CD1c-positive myeloid dendritic cell (primary cell): ENCODE results near the gene UQCRH.
"Not testable (repeated sequence)": the region's sequence is repeated elsewhere in the genome, so short reads cannot be mapped to it uniquely, and the experiment has no call there.

ENCODE experiments used
- DNase-seq: peaks from one replicate; pipeline ENCODE4 v3.0.0-alpha.2; 2016; ENCODE audit errors: extremely low spot score

Gene UQCRH

GRCh38 chr1:46300673-46301405 lies 2.7 kb upstream of the UQCRH start:
- DNase-seq: peak; percentile 5

DNA sequence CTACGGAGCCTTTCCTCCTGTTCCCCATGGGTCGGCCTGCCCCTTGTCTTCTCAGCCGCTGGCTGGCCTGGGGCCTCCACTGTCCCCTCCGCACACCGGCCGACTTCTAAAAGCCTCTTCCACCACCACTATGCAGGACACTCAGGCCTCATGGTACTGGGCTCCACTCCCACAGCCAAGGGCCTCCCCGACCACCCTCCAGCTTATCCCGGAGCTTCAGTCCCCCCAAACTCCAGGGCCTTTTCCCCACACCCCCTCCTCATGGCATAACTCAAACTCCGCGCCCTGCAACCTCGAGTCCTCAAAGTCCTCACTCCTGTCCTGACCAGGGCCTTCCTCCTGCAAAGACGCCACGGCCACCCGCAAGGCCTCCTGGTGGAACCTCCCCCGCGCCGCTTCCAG lies 2.1 kb upstream of the UQCRH start:
- DNase-seq: no peak

DNA sequence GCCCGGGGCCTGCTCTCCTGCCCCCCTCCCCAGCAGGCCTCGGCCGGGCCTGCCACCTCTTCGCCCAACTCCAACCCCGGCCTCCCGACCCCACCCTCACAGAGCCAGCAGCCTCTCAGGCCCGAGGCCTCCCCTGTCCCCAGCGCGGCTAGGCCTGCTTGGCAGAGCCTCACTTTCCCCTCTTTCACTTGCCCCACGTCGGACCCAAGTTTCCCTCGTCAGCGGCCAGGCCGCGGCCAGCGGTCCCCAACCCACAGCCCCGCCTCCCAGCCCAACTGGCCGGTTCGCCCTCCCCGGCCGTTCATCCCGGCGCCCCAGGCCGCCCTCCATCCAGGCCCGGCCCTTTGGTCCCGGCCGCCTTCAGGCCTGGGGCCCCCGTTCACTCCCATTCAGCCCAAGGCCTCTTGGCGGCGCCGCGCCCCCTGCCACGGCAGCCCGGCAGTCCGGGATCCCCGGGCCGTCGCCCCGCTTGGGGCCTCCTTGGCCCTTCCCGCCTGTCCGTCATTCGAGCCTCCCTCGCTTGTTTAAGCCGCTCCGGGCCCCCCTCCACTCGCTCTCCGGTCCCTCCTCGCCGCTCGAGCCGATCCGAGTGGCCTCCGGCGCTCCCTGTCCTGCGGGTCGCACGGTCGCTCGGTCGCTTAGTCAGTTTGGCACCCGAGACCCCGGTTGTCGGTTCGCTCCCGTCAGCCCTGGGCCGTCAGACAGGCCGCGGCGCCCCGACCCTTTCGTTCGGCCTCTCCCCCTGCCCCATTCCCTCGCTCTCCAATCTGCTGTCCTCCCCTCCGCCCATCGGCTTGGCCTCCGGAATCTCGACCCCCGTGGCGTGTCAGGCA lies 1.5 kb upstream of the UQCRH start:
- peak; percentile 48 for DNase-seq

DNA sequence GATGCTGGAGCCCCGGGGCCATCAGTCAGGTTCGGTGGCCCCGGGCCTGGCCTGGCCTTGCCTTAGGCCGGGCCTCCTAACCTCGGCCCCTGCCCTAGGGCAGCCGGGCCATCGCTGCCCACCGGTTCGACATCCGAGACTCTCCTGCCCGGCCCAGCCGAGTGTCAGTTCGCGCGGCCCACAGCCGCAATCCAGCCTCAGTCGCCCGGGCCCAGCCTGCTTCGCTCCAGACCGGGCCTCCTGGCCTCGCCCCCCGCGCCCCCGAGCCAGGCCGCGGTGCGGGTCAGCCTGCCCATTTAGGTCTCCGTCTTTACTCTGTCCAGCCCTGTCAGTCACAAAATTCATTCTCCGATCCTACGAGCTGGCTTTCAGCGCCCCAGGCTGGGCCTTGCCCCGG lies 859 bp upstream of the UQCRH start:
- DNase-seq: peak; percentile 23

DNA sequence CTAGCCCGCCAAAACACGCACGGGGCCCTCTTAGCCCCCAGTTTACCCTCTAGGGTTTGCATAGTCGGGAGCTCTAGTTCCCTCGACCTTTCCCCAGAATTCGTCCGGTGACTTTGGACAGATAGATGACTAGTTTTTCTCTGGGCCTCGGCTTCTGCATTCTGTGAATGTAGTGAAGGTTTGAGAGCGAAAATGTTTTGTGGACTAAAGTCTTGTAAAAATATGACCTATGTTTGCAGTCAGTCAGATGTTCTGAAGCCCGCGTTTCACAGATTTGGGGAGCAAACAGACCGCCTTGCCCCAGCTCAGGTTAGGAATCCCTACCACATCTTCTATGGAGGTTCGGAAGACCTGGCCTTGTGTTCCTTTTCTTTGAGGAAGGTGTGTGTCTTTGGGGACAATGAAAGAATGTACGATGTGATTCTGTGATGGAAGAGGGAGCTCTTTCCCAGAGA lies 401 bp downstream of the UQCRH start:
- peak; percentile 46 for DNase-seq

DNA sequence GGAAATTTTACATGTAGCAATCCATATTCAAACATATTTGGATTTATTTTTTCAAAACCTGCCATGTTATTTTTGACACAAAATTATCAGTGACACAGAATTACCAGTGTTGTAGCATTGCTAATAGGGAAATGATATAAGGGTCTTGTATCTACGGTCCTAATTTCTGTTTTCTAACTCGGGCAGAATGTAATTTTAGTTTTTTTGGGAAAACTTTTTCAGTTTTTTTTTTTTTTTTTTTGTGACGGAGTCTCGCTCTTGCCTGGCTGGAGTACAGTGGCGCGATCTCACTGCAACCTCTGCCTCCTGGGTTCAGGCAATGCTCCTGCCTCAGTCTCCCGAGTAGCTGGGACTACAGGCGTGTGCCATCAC lies 2.6 kb downstream of the UQCRH start:
- no peak for DNase-seq

DNA sequence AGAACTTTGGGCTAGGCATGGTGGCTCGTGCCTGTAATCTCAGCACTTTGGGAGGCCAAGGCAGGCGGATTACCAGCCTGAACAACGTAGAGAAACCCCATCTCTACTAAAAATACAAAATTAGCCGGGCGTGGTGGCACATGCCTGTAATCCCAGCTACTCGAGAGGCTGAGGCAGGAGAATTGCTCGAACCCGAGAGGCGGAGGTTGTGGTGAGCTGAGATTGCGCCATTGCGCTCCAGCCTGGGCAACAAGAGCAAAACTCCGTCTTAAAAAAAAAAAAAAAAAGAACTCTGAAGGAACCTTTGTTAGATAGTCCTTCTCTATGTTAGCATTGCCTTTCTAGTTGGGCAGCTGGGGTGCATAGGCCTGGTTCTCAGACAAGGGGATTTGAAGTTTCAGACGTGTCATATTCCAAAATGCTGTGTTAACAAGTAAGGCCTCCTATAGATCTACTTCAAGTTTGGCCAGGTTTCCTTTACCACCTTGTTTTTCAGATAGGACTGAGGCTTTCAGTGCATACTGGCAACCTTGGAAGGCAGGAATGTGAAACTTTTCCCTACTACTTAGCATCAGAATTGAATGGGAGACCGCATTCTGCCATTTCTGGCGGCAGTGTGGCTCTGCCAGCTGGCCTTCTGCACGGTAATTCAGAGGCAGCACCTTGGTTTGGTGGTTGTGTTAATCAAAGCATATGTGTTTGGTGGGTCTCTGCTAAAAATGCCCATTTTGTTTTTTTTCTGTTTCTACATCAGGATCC lies 6.1 kb downstream of the UQCRH start:
- no peak for DNase-seq

DNA sequence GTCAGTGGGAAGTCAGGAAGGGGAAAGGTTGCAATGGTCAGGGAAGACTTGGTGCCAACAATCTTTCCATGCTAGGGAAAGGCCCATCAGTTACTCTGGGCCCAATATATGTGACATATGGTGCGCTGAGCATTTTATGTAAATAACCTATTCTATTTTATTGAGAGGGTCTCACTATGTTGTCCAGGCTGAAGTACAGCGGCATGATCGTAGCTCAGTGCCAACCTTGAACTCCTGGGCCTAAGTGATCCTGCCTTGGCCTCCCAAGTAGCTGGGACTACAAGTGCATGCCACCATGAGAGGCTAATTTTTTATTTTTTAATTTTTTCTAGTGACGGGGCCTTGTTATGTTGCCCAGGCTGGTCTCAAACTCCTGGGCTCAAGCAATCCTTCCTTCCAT lies 6.8 kb downstream of the UQCRH start:
- DNase-seq: no peak

GRCh38 chr1:46315669-46316403 lies 12.3 kb downstream of the UQCRH start:
- DNase-seq: no peak

DNA sequence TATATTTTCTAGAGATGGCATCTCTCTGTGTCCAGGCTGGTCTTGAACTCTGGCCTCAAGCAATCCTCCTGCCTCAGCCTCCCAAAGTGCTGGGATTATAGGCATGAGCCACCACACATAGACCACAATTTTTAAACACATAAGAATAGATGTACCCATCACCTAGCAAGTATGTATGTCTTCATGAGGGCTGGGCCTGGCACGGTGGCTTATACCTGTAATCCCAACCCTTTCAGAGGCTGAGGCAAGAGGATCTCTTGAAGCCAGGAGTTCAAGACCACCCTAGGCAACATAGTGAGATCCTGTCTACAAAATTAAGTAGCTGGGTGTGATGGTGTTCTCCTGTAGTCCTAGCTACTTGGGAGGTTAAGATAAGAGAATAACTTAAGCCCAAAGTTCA lies 13.8 kb downstream of the UQCRH start:
- DNase-seq: no peak

DNA sequence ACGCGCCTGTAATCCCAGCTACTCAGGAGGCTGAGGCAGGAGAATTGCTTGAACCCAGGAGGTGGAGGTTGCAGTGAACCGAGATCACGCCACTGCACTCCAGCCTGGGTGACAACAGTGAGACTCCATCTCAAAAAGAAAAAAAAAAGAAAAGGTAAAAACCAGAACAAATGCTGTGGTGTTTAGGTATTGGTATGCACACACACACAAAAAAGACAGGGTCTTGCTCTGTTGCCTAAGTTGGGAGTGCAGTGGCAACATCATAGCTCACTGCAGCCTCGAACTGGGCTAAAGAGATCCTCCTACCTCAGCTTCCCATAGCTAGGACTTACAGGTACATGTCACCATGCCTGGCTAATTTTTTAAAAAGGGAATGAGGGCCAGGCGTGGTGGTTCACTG lies 15.8 kb downstream of the UQCRH start:
- not testable (repeated sequence) for DNase-seq

GRCh38 chr1:46319960-46320914 lies 16.7 kb downstream of the UQCRH start:
- DNase-seq: not testable (repeated sequence)

GRCh38 chr1:46322191-46322590 lies 18.7 kb downstream of the UQCRH start:
- not testable (repeated sequence) for DNase-seq

- DNase-seq: not testable (repeated sequence)
Measured at GRCh38 chr1:46325285-46326076, 22.0 kb downstream of the UQCRH start.

DNA sequence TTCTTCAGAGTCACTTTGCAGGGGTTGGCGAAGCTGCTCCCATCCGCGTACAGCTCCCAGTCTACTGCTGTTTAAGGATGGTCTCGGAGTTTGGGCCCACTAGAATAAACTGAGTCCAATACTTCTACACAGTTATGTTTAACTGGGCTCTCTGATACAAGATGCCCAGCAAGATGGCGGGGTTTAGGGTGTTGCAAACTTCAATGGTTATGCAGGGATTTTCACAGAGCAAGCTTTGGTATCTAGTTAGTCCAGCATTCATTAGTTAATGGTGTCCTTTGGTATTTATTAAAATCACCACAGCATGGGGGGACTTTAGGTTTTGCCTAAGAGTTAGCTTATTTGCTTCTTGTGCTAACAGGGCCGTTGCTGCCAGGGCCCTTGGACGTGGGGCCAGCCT lies 24.7 kb downstream of the UQCRH start:
- DNase-seq: not testable (repeated sequence)

DNA sequence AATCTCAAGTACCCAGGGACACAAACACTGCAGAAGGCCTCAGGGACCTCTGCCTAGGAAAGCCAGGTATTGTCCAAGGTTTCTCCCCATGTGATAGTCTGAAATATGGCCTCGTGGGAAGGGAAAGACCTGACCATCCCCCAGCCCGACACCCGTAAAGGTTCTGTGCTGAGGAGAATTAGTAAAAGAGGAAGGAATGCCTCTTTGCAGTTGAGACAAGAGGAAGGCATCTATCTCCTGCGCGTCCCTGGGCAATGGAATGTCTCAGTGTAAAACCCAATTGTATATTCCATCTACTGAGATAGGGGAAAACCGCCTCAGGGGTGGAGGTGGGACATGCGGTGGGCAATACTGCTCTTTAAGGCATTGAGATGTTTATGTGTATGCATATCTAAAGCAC lies 26.3 kb downstream of the UQCRH start:
- DNase-seq: not testable (repeated sequence)

- not testable (repeated sequence) for DNase-seq
Measured at GRCh38 chr1:46330381-46330780, 26.9 kb downstream of the UQCRH start.

DNA sequence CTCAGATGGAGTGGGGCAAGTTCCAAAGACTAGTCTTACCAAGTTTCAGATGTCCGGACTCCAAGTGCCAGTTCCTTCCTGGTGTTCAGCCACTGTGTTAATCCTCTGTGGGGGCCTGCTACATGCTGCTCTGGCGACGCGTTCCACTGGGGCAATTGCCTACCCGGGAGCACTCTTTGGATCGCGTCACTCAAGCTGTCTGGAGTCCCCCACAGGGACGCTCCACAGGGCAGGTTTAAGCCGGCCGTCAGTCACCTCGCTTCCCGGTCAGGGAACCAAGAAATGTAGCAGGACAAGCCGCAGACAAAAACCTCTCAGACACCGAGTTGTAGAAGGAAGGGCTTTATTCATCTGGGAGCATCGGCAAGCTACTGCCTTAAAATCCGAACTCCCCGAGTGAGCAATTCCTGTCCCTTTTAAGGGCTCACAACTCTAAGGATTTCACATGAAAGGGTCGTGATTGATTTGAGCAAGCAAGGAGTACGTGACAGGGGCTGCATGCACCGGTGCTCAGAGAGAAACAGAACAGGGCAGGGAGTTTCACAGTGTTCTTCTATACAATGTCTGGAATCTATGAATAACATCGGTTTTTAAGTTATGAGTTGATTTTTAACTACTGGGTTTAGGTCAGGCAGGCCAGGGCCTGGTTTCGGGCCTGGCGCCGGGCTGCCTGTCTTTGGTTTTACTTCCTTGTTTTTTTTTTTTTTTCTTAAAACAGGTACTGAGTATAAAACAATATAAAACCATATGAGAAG lies 28.5 kb downstream of the UQCRH start:
- DNase-seq: not testable (repeated sequence)
